HL-60 (cell line): ENCODE results near the gene TK2.

Source experiments
- DNase-seq, 2 experiments: peaks; one replicate each; pipeline ENCODE4 v3.0.0-alpha.2; 2010 to 2020; ENCODE audit warnings: low read depth in 1 of 2, low spot score in 1 of 2
- H3K27ac ChIP-seq: fragments of 250-450 bp; sonication (Bioruptor Pico); replicated peaks from 2 replicates; pipeline ENCODE4 v1.5.1; 2020; ENCODE audit warnings: mild to moderate bottlenecking, moderate library complexity
- H3K27me3 ChIP-seq: fragments of 250-450 bp; sonication (Bioruptor Pico); 2 replicates; pipeline ENCODE4 v1.5.1; 2021; ENCODE audit warnings: mild to moderate bottlenecking, moderate library complexity; ENCODE audit not compliant: insufficient read depth, poor library complexity, severe bottlenecking
- H3K4me3 ChIP-seq: replicated peaks from 2 replicates; pipeline ENCODE4 v1.5.1; 2011; ENCODE audit warnings: mild to moderate bottlenecking, control low read depth, low read length; ENCODE audit not compliant: insufficient read depth
- GABPA ChIP-seq: IDR thresholded peaks from 2 replicates; pipeline ENCODE4 v1.6.1; 2012; ENCODE audit warnings: low read depth
- POLR2AphosphoS5 ChIP-seq: IDR thresholded peaks from 2 replicates; pipeline ENCODE4 v1.6.1; 2012; ENCODE audit warnings: low read depth
- REST ChIP-seq: IDR thresholded peaks from 2 replicates; pipeline ENCODE4 v1.6.1; 2012; ENCODE audit warnings: low read depth; ENCODE audit not compliant: insufficient replicate concordance
- SPI1 ChIP-seq: IDR thresholded peaks from 2 replicates; pipeline ENCODE4 v1.6.1; 2012; ENCODE audit warnings: low read depth, mild to moderate bottlenecking, borderline replicate concordance
- TF ChIP-seq, protein P1 (sequence below): IDR thresholded peaks from one replicate; pipeline ENCODE4 v1.5.1; 2011; ENCODE audit warnings: low read length, control low read depth, inconsistent platforms; ENCODE audit not compliant: insufficient read depth

TK2 gene

GRCh38 chr16:66551788-66552285, 1.9 kb upstream of the TK2 start:
- DNase-seq: no peak
- Histone ChIP-seq H3K27ac (peak overlapping the region; percentile 86), H3K27me3 (no peaks in the 10 kb centered on the region), H3K4me3 (peak overlapping the region; percentile 65)
- TF ChIP-seq, protein P1, sequence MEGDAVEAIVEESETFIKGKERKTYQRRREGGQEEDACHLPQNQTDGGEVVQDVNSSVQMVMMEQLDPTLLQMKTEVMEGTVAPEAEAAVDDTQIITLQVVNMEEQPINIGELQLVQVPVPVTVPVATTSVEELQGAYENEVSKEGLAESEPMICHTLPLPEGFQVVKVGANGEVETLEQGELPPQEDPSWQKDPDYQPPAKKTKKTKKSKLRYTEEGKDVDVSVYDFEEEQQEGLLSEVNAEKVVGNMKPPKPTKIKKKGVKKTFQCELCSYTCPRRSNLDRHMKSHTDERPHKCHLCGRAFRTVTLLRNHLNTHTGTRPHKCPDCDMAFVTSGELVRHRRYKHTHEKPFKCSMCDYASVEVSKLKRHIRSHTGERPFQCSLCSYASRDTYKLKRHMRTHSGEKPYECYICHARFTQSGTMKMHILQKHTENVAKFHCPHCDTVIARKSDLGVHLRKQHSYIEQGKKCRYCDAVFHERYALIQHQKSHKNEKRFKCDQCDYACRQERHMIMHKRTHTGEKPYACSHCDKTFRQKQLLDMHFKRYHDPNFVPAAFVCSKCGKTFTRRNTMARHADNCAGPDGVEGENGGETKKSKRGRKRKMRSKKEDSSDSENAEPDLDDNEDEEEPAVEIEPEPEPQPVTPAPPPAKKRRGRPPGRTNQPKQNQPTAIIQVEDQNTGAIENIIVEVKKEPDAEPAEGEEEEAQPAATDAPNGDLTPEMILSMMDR: no peak
- TF ChIP-seq REST: no peak
- TF ChIP-seq POLR2AphosphoS5: no peak; the same call in 1 of the 2 replicates
- no peak for TF ChIP-seq SPI1
- no peak for TF ChIP-seq GABPA

- Histone ChIP-seq H3K27ac (peak overlapping the region; percentile 86), H3K4me3 (no peak overlapping the region), H3K27me3 (no peaks in the 10 kb centered on the region)
- peak; percentile 52 to 82 for DNase-seq
- TF ChIP-seq GABPA (no peak), POLR2AphosphoS5 (peak; percentile 53; the same call in 1 of the 2 replicates), SPI1 (peak; percentile 56; the same call in 1 of the 2 replicates), REST (no peak)
- TF ChIP-seq, protein P1: peak; percentile 7
These were observed 1.4 kb upstream of the TK2 start for GRCh38 chr16:66551348-66551759.

DNA sequence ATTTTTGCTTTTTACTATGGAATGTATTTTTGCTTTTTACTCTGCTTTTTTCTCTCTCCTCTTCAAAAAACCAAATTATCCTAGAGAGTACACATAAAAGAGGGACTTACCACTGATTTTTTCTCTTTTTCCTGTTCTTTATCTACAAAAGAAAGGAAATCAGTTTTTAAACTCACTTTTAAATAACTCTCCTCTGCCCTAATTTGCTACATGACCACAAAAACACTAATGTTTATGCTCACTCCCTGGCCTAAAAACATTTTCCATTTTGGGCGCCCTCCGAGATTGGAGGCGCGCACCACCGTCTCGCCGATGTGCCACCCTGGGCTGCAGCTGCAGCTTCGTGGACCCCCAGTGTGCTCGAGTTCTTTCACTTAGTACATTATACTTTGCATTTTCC, 1.1 kb downstream of the TK2 start:
- Histone ChIP-seq H3K4me3 (no peak overlapping the region), H3K27ac (peak overlapping the region; percentile 89), H3K27me3 (no peaks in the 10 kb centered on the region)
- DNase-seq: no peak
- TF ChIP-seq, protein P1: no peak
- TF ChIP-seq GABPA: no peak
- TF ChIP-seq REST: no peak
- no peak for TF ChIP-seq SPI1
- TF ChIP-seq POLR2AphosphoS5: no peak
